Limb (tissue), 2 donors: Measurements from ENCODE around the gene EPN3.

Experiments
- DNase-seq, 2 donors: peaks; one replicate each; pipeline ENCODE4 v3.0.0-alpha.2; 2016; ENCODE audit errors: extremely low spot score in 2 of 2

Gene EPN3

DNA sequence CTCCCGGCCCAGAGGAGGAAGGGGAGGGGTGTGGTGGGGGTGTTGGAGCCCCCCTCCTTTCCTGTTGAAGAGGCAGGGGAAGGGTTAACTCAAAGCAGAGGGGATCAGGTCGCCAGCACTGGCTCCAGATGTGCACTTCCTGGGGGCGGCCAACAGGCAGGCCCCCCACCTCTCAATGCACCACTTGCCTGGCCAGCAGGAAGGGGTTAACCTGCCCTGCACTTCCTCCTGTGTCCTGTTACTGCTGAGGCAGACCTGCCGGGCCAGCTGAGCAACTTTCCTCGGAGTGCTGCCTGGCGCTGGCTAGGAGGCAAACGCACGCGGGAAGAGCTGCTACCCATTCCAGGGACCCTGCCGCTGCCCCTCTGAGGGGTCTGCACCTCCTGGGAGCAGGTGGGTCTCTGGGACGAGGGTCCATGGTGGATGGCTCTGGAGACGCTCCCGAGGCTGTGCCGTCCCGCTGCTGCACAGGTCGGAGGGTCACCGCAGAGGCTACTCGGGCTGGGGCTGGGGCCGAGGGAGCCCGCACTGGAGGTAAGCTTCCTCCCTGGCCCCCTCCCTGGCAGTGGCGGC lies at the start of gene EPN3:
TSS of gene EPN3 (plus strand) at position 284 of the 573 bp plus-strand sequence. CDS start 3,822 bp downstream, outside the sequence.
- no peak for DNase-seq

DNA sequence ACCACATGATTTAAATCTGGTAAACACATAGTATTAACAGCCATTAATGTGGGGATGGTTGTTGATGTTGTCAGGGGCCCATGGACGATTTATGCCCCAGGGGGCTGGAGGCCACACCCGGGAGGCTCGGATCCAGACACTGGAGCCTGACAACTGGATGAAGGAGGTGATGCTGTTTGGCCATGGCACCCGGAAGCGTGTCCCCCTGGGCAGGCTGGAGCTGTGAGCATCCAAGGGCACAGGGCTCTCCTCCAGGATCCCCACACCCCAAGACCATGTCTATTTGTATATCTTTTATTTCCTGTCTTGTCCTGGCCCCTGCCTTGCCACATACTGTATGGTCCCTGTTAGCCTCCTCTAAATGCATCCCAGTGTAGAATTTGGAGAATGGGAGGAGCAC lies 49.3 kb upstream of the EPN3 start:
- peak in 1 of 2 donors; percentile 25 for DNase-seq

DNA sequence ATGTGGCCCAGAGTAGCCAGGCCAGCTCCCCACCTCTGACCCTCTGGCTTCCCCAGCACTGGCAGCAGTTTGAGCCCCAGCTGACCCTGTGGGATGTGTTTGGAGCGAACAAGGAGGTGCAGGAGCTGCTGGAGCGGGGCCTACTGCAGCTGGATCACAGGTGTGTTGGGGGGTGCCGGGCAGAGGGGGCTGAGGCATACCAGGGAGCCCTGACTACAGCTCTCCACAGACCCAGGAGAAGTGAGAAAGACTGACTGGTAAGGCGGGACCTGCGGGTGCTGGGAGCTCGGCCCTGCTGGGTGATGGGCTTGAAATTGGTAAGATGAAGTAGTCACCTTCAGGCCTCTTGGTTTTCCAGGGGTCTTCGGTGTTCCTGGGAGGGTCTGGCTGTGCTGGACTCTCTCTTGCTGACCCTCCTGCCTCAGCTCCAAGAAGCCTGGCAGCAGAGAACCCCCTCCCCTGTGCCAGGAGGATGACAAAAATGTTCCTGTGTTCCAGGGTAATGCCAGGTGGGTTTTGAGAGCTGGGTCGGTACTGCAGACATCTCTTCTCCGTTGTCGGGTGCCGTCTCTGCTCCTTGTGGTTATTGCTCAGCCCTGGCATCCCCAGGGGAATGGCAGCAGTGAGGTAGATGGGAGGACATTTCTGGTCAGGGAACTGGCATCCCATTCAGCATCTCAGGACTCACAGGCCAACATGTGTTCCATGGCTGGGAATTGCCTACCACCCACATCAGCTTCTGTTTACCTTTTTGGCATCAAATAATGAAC lies 48.0 kb upstream of the EPN3 start:
- DNase-seq, result no peak

DNA sequence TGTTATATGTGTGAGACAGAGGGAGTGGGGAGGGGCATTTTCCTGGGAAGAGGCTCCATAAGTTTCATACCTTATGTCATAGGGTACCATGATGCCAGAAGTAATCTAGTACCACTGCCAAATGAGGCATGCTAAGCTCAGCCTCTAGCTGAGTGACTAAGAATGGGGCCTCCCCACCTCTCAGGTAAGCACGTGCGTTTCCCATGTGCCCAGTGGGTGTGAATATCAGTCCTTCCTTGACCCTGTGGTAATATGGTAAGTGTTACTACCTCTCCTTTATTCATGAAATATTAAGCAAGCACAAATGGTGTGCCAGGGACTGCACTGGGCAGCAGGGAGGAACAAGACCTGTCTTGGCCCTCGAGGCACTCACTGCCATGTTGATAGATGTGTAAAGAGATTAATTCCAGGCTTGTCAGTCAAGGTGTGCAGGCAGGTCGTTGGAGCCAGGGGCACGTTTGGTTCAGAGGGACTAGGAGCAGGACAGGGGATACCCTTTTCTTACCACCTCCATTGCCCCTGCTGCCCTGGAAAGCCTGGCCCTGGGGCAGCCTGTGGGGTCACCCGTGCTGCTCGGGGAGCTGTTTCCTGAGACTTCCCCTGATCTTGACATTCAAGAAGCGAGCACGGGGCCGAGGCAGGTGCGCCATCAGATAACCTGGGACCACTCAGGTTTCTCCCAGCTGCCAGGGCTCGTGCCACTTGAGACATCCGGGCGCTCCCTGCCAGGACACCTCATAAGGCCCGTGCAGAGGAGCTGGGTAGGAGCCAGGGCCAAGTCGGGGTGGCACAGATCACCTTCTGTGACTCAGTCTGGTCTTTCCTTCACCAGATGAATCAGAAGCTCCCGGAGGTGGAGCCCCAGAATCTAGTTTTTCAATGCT lies 45.1 kb upstream of the EPN3 start:
- DNase-seq, result no peak

DNA sequence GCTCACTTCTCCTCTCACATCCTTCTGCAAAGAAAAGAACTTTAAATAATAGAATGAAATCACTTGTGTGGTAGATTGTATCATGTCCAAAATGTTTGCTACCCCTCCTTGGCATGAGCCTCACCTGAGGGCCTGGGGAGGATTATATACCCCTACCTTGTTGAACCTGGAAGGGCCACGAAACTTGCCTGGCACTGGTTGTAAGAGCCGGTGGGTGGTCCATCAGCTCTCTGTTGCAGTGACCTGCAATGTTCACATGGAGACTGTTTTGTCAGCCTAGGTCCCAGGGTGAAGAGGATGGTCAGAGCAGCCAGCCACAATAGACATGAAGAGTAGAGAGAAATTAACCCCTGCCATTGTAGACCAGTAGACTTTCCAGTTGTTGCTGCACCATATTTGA lies 43.7 kb upstream of the EPN3 start:
- no peak for DNase-seq

DNA sequence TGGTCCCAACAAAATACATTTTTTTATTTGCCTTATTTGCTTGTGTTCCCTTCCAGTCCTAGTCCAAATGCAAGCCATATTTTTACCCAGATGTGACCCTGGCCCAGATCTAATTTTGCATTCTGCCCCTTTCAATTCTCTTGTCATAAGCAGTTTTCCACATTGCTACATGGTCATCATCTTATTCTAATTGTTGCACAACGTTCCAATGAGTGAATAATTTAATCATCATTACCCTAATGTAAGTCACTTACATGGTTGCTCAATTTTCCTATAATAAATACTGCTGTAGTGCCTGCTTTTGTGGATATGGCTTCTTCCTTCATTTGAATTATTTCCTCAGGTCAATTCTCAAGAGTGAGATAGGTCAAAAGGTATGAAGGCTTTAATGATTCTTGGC lies 41.0 kb upstream of the EPN3 start:
- no peak for DNase-seq

DNA sequence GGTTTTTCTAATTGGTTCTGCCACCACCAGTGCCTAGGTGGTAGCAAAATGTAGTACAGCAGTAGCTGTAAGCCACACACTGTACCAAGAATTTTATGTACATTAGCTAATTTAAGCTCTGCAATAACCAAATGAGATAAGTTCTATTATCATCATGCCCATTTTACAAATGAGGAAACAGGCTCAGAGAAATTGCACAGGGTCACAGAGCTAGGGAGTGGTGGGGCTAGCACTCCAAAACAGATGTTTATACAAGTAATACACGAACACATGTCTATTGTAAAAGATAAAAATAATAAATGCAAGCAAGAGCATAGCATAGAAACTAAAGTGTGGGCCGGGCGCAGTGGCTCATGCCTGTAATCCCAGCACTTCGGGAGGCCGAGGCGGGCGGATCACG lies 40.3 kb upstream of the EPN3 start:
- no peak for DNase-seq

DNA sequence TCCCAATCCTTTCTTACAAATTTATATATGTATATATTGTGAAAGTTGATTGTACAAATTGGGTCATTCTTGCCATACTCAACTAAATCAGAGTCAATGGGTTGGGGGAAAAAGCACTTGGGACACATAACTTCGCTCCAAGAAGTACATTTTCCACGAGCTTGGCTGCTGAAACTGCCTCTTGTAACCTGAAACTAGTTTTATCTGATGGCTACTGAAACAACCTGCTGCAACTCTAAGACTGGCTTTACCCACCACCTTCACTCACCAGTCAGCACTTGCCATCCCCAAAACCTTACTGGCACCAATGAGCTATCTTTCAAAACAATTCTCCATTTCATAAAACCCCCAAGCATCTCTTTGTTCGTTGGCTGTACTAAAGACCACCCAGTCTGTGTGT lies 38.8 kb upstream of the EPN3 start:
- DNase-seq, result no peak

DNA sequence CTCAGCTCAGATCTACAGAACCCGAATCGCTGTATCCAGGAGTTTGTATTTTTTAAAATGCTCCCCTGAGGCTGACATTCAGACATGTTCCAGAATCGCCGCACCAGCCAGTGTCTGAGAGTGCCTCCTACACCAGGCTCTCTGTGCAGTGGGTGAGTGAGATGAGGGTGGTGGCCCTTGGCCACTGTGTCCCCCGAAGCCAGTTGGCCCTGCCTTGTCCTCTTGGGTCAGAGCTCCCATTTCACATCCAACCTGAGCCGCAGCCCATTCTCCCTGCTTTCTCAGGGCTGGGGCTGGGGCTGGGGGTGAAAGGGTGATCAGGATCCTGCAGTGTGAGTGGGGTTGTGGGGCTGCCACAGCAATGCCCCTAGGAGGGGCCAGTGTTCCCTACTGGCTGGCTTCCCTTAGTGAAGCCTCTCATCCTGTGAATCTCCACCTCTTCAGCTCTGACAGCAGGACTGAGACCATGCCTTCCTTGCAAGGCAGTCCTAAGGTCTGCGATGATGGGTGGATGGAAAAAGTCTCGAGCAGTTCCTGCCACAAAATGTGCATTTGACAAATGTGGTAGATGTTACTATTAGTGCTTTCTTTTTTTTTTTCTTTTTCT lies 37.2 kb upstream of the EPN3 start:
- DNase-seq, result no peak

DNA sequence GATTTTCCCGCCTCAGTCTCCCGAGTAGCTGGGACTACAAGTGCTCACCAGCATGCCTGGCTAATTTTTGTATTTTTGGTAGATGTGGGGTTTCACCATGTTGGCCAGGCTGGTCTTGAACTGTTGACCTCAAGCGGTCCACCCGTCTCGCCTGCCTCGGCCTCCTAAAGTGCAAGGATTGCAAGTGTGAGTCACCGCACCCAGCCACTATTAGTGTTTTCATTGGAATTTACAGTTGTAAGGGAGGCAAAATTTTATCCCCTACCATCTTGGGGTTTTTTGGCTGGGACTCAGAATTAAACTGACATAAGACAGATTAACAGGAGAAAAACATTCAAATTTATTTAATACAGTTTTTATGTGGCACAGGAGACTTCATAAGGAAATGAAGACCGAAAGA lies 36.6 kb upstream of the EPN3 start:
- no peak for DNase-seq

DNA sequence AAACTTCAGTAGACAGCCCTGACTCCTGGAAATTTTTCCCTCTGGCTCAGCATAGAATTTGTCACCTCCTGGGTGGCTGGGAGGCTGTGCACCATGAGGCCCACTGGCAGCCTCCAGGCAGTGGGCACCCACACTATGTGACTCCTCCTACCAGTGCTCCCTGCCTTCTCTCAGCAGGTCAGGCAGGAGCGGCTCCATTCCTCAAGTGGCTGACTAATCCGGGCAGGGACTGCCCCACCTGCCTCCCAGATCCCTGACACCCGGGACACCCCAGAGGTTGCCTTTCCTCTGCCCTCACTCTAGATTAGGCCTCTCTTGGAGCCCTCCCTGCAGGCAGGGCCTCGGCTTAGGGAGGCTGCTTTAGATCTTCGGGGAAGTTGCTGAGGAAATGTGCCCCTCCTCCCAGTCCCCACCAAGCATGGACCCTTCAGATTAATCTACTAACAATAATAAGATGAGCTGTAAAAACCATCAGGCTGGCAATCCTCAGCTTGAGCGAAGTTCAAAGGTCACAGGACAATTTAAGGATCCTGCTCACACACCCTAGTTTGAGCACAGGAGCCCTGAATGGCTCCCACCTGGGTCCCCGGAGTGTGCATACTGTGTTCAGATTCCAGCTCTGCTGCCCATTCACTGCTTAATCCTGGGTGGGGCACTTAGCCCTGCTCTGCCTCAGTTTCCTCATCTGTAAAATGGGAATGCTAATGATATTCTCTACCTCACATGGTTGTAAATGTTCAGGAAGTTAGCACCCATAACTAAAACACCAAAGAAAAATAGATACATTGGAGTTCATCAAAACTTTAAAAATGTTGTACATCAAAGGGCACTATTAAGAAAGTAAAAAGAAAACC lies 34.3 kb upstream of the EPN3 start:
- DNase-seq, result no peak

DNA sequence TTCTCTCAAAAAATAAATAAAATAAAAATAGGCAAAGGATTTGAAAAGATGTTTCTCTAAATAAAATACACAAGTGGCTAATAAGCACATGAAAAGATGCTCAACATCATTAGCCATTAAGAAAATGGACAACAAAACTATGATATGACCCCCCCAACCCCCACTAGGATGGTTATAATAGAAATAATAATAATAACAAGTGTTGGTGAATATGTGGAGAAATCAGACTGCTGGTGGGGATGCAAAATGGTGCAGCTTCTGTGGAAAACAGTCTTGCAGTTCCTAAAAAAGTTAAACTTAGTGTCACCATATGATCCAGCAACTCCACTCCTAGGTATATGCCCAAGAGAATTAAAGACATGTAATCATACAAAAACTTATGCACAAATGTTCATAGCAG lies 33.3 kb upstream of the EPN3 start:
- DNase-seq, result no peak

DNA sequence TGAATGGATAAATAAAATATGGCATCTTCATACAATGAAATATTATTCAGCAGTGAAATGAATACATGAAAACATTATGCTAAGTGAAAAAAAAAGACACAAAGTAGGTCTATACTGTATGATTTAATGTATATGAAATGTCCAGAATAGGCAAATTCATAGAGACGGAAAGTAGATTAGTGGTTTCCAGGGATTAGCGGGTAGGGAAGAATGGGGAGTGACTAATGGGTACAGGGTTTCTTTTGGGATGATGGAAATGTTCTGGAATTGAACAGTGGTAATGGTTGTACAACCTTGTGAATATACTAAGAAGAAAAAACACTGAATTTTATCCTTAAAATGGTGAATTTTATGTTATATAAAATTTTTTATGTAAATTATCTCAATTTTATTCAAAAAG lies 32.8 kb upstream of the EPN3 start:
- no peak for DNase-seq

DNA sequence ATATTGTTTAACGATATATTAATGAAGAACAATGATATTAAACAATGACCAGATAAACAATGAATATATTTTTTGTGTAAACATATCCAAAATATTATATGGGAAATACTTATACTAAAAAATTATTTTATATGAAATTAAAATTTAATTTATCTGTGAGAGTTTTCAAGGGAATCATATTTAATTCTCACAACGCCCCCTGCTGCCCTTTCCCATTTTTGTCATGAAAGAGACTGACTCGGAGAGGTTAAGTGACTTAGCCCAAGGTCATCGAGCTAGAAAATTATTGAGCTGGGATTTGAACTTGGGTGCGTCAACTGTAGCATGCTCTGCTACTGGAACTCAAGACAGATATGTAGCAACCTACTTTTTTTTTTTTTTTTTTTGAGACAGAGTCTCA lies 31.5 kb upstream of the EPN3 start:
- DNase-seq, result no peak

DNA sequence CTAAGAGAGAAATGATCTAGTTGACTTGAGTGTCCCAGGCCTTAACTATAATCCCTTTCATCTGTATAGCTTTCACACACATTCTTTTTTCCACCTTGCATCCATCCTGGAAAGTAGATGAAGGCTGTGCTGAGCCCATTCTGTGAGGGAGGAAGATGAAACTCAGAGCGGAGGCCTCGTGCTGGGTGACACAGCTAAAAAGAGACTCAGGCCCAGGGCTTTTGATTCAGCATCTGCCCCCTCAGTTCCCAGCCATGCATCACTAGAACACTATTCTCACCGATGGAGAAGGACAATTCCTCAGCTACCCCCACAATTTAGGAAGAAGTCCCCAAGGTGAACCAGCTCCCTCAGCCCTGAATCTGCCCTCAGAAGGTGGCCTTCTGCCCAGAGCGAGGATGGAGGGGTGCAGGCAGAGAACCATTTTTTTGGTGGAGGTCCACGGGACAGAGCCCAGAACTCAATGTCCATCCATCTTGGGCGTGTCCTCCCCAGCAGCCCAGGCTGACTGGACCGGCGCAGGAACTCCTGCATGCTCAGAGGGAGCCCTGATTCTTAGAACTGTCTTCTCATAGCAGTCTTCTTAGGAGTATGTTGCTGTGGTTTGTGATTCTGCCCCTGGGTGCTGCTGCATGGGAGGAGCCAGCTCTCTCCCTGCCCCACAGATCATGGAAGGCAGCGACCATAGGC lies 30.1 kb upstream of the EPN3 start:
- DNase-seq, result no peak

DNA sequence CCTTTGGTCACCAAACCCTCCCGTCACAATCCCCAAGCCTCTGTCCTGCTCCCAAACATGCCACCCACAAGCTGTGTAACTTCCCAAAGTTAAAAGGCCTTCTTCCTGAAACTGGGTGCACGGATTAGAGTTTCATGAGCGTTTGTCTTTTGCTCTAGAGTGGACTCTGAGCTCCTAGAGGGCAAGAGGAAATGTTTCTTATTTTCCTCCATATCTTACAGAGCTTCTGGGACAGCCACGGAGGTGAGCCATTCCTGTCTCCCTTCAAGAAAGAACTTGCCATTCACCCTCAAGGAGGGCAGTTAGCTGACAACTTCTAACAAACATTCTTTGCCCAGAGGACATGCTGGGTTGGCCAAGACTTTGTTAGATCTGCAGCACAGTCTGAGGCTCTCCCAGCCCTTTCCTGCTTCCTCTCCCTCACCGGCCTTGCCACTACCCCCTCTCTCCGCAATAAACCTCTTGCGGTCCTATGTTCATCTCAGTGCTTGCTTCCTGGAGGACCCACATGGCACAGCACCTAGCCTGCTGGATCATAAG lies 26.9 kb upstream of the EPN3 start:
- DNase-seq, result no peak

DNA sequence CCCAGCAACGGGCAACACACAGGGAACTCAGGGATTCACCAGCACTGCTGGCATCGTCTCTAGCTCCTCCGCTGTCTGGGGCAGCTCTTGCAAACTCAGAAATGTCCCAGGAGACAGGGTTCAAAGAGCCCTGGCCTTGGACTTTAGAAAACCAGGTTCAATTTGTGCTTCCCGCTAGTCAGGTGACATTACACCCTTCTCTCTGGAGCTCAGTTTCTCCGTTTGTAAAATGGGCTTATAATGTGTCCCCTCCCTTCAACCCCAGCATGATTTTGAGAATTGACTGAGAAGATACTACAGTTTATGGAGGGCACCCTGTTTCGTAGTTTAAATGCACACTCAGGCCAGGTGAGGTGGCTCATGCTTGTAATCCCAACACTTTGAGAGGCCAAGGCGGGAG lies 26.2 kb upstream of the EPN3 start:
- no peak for DNase-seq

DNA sequence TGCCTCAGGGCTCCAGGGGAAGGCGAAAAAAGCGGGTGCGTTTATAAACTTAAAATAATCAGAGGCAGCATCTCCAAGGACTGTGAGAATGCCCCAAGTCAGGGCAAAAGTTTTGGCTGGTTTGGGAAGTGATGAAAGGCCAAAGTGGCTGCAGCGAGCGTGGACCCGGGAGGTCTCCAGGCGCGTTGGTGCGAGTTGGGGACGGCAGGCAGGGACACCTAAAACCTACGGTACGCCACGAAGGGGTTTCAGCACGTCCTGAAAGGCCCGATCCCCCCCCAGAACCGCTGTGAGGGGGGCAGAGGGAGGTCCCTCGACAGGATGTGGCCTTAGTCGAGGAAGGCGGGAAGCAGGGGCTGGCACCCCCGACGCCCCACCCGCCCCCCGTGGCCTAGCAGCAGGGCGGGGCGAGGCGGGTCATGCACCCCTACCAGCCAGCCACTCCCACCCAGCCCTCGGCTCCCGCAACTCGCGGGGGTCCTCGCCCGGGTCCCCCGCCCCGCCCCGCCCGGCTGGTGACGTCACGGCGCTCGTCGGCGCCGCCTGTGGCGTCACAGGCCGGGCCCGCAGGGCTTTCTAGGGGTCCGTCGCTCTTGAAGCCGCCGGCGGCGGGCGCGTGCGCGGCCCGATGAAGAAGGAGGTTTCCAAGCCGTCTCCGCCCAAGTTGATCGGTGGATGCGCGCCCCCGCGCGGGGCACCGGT lies 24.5 kb upstream of the EPN3 start, which contains the start of gene MYCBPAP:
TSS of gene MYCBPAP (plus strand) at position 569 of the 702 bp plus-strand sequence. CDS start 236 bp downstream, outside the sequence.
- DNase-seq, result peak; percentile 80 to 89
